K562 treated with DMSO at 1 percent for 48 hours (cell line): ENCODE results near the gene GPRASP2. TPM values are rescaled to one million over a fixed set of nuclear protein-coding genes. Genes with fewer than 3 reads are reported as not detected.

Experiments used
- total RNA-seq: library from RNA; unstranded; fragments of 300-600 nt; gene quantifications from 2 replicates; pipeline ENCODE4 v1.2.3, GENCODE V29; 2022; ENCODE audit warnings: low replicate concordance; ENCODE audit errors: extremely low read depth

GPRASP2 gene
- not detected in 2 replicates for total RNA-seq

DNA sequence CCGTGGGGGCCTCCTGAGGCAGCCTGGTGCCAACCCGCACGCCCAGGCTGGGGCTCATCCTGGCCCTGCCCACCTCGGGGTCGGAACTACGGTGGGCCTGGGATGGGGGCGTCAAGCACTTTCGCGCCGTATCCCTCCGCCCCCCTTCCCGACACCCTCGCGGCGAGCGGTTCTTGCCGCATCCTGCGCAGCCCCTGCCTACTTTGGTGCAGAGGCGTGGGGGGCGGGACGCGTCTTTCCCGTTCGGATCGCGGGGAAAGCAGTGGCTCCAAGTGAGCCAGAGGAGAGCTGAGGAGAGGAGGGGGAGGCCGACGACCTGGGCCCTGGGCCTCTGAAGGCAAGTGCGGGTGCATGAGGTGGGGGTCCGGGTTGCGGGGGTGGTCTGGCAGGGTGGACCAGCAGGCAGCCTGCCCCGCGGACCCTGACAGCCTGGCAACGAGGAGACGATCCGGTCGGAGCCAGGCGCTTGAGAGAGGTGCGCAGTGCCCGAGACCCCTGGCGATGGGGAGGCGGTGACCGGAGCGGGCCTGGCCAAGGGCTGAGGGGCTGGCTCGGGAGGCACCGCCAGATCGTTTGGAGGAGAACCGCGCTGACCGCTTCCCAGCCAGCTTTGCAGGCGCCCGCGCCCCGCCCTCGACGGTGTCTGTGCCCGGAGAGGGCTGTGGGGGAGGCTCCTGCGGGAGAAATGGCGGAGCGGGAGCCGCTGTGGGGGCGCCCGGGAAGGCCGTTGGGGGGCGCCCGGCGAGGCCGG is at the start of gene GPRASP2:
Gene GPRASP2 (plus strand): TSS at position 233 of the 751 bp plus-strand sequence. CDS start 2,422 bp downstream, outside the sequence.

DNA sequence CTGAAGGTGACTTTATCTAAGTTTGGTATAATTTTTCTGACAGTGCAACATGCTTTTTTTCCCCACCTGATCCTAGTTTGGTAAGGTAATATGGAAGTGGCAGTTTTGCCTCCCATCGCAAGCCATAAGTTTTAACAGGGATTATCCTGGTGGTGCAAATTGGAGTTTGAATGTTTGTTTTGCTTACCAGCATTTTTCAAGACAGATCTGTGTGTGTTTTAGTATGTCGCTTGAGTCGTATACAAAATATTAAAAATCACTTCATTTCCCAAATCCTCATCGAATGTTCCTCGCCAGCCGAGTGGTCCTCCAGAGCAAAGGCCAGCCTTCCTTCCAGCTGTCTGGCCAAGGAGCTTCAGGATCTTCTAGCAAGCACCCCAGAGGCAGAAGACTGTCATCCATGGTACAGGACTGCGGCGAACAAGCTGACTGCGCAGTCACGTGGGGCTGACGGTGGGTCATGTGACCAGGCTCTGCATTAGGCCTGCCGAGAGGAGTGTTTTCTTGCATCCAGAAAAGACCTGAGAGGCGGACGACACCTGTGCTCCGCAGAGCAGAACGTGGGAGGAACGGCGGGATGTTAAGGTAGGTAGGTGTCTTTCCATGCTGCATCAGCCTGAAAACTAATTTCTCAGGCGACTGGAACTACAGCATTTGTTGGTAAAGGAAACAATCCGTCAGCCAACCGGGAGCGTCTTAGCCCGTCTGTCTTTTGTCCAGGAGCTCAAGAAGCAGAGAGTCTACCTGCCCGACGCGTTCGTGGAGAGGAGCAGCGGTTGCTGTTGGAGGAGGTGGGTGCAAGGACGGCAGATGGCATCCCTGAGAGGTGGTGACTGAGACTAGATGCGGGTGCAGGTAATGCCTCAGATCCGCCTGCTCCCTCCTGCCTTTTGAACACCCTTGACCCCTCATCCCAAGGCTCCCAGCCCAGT is 8.3 kb downstream of the GPRASP2 start, which contains the start of gene GPRASP3:
Gene GPRASP3 (plus strand): TSS at position 507 of the 932 bp plus-strand sequence. CDS start 28,253 bp downstream, outside the sequence.

Other genes starting within 250 kb of the GPRASP2 start
- not detected in 2 replicates for gene TCP11X2, start 240.6 kb upstream of the GPRASP2 start, total RNA-seq
- not detected in 2 replicates for gene TMSB15A, start 195.7 kb upstream of the GPRASP2 start, total RNA-seq
- gene ARMCX5, start 112.9 kb upstream of the GPRASP2 start, total RNA-seq, result not detected in 2 replicates
- not detected in 2 replicates for gene GPRASP1, start 61.0 kb upstream of the GPRASP2 start, total RNA-seq
- gene GPRASP3, start 8.3 kb downstream of the GPRASP2 start, total RNA-seq, result not detected in 2 replicates
- not detected in 2 replicates for gene RAB40AL, start 224.8 kb downstream of the GPRASP2 start, total RNA-seq